GM18858 (cell line): ENCODE results near the gene F7.
"Not testable (repeated sequence)": the region's sequence is repeated elsewhere in the genome, so short reads cannot be mapped to it uniquely, and the experiment has no call there.

Experiments
- ATAC-seq: cut with Tn5 transposase; IDR thresholded peaks from one replicate; pipeline ENCODE4 v1.9.1; 2021; ENCODE audit not compliant: unreplicated experiment

The F7 gene

DNA sequence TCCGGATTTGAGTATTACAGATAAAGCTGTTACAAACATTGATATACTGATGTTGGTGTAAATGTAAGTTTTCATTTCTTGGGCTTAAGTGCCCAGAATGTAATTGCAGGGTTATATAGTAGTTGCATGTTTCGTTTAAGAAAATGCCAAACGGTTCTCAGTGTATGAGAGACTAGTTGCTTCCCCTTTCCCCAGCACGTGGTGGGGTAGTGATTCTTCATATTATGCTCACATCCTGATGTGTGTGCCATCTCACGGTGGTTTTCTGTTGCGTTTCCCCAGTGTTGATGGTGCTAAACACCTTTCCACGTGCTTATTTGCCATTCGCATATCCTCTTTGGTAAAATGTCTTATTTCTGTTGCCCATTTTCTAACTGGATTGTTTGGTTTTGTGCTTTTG is 34.7 kb upstream of the F7 start:
- ATAC-seq = no peak

DNA sequence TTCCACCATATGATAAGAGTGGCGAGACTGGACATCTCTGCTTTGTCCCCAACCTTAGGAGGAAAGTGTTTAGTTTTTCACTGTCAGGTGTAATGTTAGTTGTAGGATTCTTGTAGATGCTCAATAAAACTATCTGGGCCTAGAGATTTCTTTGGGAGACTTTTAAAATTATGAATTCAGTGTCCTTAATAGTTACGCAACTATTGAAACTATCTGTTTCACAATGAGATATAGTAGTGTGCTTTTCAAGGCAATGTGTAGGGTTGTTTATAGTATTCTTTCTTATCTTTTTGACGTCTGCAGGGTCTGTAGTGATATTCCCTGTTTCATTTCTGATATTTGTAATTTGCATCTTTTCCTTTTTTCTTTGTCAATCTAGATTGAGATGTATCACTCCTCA is 33.2 kb upstream of the F7 start:
- ATAC-seq = no peak

DNA sequence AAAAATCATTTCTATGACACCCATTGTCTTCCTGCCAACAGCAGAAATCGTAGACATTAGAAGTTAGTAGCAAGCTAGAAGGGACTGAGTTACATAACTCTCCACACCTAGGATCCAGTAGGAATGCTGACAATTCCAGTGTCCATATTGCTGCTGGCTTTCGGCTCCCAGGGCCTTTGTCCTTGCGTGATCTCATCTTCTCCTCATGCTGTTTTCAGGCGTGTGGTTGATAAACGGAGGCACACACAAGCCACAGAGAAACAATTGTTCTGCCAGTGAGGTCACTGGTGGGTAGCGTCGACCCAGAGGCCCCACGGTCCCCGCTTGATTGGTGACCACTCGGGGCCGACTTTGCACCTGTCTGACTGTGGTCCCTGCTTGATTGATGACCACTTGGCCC is 31.6 kb upstream of the F7 start:
- ATAC-seq = no peak

DNA sequence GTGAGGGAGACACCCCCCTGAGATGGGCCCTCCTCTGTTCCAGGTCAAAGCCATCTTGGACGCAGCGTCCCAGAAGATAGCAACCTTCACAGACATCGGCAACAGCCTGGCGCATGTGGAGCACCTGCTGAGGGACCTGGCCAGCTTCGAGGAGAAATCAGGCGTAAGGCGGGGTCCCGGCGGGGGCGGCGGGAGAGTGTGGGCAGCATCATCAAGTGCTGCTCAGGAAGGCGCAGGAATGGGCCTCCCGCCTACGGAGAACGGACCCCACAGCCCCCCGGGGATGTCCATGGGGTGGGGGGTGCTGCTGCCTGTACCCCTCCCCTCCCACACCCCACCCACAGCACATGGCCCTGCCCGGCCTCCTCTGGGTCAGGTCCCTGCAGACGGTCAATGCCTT is 31.2 kb upstream of the F7 start:
- ATAC-seq = no peak

DNA sequence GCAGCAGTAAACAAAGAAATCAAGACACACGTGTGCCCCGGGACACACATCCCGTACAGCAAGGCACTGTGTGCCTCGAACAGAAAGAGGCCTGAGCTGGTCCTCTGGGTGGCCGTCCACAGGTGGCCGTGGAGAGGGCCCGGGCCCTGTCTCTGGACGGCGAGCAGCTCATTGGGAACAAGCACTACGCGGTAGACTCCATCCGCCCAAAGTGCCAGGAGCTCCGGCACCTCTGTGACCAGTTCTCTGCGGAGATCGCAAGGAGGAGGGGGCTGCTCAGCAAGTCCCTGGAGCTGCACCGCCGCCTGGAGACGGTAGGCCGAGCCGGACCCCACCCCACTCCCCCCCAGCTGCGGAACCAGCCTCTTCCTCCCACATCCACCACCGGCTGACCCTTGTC is 30.7 kb upstream of the F7 start:
- ATAC-seq = no peak

DNA sequence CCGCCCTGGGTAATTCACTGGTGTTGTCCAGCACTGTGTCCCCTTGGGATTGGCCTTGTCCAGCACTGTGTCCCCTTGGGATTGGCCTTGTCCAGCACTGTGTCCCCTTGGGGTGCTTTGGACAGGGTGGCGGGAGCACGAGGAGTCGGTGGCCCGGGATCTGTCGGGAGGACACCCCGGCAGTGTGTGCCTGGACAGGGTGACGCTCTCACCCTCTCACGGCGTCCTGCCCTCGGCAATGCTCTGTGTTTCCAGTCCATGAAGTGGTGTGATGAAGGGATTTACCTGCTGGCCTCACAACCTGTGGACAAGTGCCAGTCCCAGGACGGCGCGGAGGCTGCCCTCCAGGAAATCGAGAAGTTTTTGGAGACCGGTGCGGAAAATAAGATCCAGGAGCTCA is 29.9 kb upstream of the F7 start:
- ATAC-seq = no peak

DNA sequence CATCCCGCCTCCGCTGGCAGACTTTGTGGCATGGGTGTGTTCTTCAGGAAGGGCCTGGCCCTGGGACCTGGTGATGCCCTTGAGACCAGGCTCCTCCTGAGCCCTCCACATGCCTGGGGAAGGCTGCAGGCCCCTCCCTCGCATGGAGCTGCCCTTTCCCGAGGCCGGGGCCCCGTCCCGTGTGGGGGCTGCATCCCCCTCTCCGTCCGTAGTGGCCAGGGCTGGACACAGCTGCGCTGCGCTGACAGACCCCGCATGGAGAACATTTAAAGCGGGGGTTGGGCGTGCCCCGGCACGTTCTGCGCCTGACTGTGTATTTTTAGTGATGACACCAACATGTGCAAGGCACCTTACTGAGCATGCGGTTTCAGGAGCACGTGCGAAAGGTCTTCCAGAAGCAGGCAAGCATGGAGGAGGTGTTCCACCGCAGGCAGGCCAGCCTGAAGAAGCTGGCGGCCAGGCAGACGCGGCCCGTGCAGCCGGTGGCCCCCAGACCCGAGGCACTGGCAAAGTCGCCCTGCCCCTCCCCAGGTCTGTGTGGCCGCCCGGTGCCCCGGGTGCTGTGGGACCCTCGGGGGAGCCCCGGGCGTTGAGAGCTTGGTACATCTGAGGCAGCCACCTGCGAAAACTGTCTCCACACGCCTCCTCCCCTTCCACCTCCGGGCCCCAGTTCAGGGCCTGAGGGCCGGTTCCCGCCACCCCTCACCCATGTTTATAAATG is 28.8 kb upstream of the F7 start:
- no peak for ATAC-seq

DNA sequence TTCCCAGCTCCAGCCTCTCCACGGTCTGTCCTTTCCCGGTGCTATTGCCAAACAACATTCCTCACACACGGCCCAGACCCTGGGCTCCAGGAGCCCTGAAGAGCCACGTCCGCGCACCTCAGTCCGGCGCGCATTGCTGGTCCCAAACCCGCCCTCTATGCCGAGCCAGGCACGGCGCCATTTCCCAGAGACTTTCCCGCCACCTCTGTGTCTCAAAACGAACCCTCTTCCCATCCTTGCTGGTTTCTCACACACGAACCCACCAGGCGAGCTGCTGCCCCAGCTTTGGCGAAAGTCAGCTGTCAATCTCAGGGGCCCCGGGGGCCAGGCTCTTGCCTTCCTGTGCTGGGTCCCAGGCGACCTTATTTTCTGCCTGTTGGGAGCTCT is 28.0 kb upstream of the F7 start:
- no peak for ATAC-seq

DNA sequence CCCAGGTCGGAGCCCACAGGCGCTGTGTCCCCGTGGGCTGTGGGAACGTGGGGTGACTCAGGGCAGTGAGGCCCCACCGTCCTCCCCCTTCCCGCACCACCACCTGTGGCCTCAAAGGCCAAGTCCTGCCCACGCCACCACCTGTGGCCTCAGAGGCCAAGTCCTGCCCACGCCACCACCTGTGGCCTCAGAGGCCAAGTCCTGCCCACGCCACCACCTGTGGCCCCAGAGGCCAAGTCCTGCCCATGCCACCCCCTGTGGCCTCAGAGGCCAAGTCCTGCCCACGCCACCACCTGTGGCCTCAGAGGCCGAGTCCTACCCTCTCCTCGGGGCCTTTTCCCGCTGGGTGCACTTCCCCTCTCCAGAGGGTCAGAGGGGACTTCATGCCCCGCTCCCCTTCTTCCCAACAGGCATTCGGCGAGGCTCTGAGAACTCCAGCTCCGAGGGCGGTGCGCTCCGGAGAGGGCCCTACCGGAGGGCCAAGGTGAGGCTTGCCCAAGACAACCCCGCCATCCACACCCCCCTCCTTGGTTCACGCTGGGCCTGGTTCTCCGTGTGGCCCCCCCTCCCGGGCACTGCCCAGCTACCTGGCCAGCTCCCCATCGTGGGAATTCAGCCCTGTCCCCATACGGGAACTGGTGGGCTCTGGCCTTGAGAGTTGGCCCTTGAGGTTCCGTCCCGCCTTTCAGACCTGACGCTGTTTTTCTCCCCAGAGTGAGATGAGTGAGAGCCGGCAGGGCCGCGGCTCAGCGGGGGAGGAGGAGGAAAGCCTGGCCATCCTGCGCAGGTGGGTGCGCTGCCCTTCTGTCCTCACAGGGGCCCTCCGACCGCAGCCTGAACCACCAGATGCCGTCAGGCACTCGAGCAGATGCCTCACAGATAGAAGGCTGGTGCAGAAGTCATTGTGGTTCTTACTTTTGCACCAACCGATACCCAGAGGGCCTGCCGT is 27.4 kb upstream of the F7 start:
- ATAC-seq = no peak

DNA sequence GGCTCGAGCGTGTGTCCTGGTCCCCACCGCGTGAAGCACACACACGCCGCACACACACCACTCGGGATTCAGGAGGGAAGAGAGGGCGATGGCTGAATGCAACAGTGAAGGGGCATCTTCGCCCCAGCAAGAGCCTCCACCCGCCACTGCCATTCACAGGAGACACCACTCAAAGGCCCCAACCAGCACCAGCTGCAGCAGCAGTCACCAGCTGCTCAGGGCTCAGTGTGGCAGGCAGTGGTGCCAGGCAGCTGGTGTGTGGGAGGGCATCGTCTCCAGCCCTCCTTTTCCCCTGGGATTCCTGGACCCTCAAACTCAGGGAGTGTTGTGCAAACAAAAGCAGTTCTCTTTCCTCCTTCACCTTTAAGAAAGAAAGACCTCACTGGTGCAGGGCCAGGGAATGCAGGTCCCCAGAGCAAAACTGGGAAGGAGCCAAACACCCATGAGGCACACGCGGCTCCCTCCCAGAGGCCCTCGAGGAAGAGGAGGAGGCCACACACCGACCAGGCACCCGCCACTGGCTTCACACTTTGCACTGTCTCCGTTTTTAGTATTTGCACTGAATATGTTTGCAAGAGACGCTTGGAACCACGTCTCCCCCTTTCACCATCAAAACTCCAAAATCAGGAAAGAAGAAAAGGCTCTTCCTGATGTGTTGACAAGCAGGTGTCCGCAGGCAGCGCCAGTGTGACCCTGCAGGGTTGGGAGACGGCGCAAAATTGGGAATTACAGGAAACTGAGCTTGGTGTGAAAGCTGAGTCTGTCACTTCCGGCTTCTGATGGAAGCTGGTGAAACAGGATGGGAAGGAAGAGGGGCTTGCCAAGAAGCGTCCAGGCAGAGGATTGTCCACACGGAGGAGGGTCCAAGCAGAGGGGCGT is 26.4 kb upstream of the F7 start:
- no peak for ATAC-seq

DNA sequence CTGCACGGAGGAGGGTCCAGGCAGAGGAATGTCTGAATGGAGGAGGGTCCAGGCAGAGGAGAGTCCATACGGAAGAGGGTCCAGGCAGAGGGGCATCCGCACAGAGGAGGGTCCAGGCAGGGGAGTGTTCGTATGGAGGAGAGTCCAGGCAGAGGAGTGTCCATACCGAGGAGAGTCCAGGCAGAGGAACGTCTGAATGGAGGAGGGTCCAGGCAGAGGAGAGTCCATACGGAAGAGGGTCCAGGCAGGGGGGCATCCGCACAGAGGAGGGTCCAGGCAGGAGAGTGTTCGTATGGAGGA is 25.9 kb upstream of the F7 start:
- not testable (repeated sequence) for ATAC-seq

DNA sequence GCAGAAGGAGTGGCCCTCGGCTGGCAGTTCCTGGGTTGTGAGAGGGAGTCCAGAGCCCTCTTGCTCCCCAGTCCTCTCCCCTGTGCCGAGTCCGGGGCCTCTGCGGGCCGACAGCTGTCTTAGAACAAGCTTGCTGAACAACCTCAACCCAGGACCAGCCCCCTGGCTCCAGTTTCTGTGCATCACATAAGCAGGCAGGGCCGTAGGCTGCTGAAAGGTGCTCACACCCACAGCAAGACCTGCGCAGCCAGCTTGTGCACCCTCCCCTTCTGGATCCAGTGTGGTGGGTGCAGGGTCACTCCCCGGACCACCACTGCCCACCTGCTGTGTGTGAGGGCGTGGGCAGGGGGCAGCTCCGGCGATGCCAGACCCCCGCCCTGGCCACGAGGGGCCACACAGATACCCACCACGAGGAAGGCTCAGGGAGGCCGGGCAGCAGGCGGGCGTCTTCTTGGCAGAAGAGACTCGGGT is 25.2 kb upstream of the F7 start:
- no peak for ATAC-seq

DNA sequence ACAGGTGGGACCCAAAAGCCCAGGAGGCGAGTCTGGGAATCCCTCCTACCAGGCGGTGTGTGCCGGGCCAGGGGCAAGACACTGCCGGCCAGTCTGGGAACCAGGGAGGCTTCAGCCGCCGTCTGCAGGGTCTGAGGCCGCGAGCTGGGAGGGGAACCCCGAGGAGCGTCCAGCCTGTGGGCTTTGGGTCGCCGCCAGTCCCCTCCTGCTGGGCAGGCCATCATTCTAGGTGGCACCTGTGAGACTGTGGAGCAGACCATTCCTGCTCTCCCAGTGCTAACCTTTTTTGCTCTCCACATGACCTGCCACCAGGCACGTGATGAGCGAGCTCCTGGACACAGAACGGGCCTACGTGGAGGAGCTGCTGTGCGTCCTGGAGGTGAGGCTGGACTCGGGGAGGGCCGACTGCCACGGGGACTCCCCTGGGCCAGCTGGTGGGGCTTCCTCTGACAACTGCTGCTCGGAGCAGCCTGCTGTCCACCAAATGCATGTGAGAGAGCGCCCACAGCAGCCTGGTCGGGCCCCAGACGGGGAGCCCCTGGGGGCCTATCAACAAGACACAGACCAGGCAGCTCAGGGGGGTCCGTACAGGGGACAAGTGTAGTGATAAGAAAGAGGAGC is 24.6 kb upstream of the F7 start:
- no peak for ATAC-seq

DNA sequence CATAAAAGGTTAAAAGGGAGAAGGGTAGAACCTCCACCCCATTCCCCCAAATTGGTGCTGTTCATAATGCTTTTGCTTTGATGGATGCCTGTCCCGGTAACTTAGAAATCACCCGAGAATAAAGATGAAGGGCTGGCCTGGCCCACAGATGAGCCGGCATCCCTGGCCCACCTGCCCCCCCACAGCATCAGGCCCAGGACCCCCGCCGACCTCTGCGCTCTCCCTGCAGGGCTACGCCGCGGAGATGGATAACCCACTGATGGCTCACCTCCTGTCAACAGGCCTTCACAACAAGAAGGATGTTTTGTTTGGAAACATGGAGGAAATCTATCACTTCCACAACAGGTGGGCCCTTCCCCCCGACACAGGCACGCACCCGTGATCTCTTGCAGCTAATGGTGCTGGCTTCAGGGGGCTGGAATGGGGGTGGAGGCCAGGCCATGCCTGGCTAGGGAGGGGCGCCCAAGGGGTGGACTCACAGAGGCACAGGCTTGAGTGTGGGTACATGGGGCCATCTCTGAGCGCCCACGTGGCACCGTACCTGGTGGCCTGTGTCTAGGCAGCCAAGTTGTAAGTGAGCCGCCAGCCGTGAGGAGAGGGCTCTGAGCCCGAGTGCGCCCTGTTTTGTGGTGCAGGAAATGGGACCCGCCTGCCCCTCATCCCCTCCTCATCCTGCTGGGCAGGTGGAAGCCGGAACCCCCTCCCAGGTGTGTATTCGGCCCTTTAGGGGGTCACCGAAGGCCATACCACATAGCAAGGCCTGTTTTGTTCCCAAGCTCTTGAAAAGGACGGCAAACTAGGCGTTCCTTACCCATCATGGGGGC is 23.2 kb upstream of the F7 start:
- ATAC-seq = no peak

DNA sequence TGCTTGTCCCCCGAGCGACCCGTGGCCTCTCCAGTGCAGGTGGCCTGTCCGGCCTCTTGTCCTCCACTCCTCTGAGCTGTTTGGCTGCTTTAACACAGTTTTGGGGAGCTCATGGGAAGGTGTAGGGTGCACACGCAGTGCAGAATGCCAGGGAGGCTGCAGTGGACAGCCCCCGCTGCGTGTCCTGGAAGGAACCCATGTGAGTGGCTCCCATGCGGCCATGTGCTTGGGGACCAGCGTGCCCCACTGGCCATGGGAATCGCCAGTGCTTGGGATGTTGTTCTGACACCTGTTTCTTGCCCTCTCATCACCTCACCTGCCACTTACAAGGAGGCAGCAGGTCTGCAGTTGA is 22.6 kb upstream of the F7 start:
- no peak for ATAC-seq

DNA sequence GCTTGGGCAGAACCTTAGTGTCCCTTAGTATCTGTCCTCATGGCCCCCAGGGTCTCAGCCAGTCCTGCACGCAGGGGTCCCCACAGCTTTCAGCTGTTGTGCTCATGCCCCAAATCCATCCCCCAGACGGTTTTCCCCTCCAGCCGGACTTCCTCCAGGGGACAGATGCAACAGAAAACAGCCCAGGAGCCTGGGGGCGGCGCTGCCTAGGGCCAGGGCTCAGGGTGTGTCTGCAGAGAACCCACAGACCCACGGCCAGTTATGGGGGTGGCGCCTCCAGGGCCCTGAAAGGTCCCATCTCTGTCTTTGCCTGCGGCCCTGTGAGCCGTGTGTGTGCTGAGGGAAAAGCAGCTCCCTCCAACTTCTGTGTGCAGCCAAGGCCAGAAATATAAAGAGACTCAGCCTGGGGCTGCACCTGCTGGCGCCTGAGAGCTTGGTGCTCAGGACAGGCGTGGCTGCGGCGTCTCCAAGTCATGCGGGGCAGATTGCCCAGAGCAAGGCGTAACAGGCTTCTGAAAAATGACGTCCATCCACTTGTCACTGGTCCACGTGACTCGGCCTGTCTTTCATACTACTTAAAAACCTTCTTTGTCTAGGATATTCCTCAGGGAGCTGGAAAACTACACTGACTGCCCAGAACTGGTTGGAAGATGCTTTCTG is 22.1 kb upstream of the F7 start:
- ATAC-seq = no peak

DNA sequence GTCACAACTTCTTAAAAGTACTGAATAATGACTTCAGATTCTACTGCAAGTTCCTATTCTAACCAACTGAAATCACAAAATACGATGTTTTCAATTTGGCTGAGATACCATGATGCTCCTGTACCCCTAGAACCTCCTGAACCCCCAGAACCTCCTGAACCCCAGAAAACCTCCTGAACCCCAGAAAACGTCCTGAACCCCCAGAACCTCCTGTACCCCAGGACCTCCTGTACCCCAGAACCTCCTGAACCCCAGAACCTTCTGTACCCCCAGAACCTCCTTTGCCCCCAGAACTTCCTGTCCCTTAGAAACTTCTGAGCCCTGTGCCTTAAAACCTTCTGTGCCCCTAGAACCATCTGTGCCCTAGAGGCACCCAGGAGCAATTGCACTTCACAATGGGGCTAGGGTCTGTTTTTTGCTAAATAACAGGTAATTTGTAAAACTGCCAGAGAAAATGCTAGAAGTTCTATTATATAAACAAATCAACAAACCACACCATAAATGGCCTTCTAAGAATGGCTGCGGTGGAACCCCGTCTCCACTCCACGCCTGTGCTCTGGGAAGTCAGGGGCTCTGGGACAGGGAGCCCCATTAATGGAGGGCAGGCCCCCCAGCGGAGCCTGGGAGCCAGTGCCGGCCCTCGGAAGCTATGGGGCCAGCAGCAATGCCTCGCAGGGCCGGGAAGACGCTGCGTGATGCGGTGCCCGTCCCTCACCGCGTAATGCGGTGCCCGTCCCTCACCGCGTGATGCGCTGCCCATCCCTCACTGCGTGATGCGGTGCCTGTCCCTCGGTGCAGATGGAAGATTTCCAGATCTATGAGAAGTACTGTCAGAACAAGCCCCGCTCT is 21.3 kb upstream of the F7 start:
- ATAC-seq = no peak

DNA sequence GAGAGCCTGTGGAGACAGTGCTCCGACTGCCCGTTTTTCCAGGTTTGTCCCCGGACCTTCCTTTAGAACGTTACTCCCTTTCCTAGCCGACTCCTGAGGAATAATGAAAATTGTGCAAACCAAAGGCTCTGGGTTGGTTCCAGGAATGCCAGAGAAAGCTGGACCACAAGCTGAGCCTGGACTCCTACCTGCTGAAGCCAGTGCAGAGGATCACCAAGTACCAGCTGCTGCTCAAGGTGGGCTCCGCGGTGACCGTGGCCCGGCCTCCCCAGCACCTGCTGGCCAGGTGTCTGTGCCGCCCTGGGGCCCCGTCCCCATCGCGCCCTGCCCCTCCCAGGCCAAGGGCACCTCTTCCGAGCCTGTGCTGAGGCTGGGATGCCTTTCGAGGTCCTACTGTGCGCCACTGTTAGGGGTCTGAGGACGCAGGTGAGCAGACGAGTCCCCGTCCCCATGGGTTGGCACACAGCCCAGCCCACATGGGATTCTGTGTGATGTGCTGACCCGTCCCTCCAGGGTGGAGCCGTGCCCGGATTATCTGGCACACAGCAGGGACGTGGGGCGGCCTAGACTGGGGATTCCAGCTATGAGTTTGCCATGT is 20.5 kb upstream of the F7 start:
- no peak for ATAC-seq
